A673 (cell line): ENCODE results near the gene NPBWR2.

Experiments used
- EZH2 ChIP-seq: fragments of 200-600 bp; sonication (generic); IDR thresholded peaks from 2 replicates; pipeline ENCODE4 v1.6.1; 2017; ENCODE audit warnings: borderline replicate concordance, low read depth, mild to moderate bottlenecking, mixed read lengths, antibody characterized with exemption, low read length; ENCODE audit not compliant: poor library complexity, severe bottlenecking
- TF ChIP-seq, protein P1 (sequence below): fragments of 300-800, 200-600 bp; sonication (generic); conservative IDR thresholded peaks from 2 replicates; pipeline ENCODE4 v1.5.1; 2017; ENCODE audit warnings: low read depth, mild to moderate bottlenecking, antibody characterized with exemption, low read length, moderate library complexity, mixed read lengths

DNA sequence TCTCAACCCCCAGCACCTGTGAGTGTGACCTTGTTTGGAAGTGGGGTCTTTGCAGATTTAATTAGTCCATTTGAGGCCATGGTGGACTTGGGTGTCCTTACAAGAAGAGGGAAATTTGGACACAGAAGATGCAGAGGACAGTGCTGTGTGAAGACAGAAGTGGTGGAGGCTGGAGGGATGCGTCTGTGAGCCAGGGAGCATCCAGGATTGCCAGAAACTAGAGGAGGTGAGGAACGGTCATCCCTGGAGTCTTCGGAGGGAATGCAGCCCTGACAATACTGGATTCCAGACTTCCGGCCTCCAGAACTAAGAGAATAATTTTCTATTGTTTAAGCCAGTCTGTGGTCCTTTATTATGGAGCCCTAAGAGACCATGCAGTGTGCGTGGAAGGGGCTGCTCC is 22.9 kb upstream of the NPBWR2 start:
- TF ChIP-seq, protein P1, sequence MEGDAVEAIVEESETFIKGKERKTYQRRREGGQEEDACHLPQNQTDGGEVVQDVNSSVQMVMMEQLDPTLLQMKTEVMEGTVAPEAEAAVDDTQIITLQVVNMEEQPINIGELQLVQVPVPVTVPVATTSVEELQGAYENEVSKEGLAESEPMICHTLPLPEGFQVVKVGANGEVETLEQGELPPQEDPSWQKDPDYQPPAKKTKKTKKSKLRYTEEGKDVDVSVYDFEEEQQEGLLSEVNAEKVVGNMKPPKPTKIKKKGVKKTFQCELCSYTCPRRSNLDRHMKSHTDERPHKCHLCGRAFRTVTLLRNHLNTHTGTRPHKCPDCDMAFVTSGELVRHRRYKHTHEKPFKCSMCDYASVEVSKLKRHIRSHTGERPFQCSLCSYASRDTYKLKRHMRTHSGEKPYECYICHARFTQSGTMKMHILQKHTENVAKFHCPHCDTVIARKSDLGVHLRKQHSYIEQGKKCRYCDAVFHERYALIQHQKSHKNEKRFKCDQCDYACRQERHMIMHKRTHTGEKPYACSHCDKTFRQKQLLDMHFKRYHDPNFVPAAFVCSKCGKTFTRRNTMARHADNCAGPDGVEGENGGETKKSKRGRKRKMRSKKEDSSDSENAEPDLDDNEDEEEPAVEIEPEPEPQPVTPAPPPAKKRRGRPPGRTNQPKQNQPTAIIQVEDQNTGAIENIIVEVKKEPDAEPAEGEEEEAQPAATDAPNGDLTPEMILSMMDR = no peak
- no peak for TF ChIP-seq EZH2
